Adrenal gland (tissue), 5 donors: ENCODE results near the gene CD44.

Experiments
- POLR2A ChIP-seq, 2 donors: fragments of 450-650 bp; IDR thresholded peaks; one replicate each; pipeline ENCODE4 v1.6.1; 2017; ENCODE audit warnings: antibody characterized with exemption in 2 of 2, mild to moderate bottlenecking in 2 of 2, moderate library complexity in 1 of 2
- TF ChIP-seq, protein P1 (sequence below), 6 experiments: fragments of 450-650 bp in 4 of 6; fragments of 200-600 bp in 2 of 6; sonication (generic) in 1 of 6; IDR thresholded peaks; 1 replicate in 5 of 6; 2 replicates in 1 of 6; pipeline versions ENCODE4 v1.5.1 to v1.8.0; 2016 to 2021; ENCODE audit warnings: antibody characterized with exemption in 6 of 6, mild to moderate bottlenecking in 2 of 6, moderate library complexity in 1 of 6
- donor health status: DM: no; HTN: no; CAD: no.

DNA sequence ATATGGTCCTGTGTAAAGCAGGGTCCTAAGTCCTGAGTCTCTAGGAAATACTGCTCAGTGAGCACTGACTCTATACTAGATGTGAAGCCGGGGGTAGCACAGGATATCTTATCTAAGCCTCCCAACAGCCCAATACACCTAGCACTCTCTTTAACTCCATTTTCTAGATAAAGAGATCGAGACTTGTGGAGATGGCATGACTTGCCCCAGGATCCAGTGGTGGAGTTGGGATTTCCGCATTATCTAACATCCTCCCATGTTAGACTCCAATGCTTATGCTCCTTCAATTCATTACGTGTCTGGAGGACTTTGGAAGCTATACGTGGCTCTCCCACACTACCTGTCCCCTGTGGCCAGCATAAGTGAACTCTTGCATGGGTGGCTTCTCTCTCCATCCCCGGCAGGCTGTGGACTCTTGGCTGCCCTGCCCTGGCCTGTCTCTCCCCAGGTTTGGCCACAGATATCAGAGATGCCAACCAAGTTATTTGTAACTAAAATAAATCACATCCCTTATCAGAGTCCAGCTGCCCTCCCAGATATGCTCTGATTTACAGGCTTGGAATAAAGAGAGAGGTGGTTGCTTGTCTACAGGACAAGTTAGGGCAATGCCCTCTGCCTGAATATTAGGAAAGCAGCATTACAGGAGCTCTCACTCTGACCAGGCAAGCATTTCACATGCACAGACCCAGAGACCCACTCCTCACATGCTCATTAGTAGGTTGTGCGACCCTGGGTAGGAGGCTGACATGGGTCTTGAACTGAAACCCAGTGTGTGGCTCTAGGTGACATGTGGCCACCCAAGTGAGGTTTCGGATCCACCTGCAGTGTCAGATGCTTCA is 4.5 kb downstream of the CD44 start:
- TF ChIP-seq, protein P1, sequence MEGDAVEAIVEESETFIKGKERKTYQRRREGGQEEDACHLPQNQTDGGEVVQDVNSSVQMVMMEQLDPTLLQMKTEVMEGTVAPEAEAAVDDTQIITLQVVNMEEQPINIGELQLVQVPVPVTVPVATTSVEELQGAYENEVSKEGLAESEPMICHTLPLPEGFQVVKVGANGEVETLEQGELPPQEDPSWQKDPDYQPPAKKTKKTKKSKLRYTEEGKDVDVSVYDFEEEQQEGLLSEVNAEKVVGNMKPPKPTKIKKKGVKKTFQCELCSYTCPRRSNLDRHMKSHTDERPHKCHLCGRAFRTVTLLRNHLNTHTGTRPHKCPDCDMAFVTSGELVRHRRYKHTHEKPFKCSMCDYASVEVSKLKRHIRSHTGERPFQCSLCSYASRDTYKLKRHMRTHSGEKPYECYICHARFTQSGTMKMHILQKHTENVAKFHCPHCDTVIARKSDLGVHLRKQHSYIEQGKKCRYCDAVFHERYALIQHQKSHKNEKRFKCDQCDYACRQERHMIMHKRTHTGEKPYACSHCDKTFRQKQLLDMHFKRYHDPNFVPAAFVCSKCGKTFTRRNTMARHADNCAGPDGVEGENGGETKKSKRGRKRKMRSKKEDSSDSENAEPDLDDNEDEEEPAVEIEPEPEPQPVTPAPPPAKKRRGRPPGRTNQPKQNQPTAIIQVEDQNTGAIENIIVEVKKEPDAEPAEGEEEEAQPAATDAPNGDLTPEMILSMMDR (IDR thresholded peaks at IDR 0.05), result no peak
- no peak for TF ChIP-seq POLR2A (IDR thresholded peaks at IDR 0.05)
